ENCODE results near the gene MT3.

DNA sequence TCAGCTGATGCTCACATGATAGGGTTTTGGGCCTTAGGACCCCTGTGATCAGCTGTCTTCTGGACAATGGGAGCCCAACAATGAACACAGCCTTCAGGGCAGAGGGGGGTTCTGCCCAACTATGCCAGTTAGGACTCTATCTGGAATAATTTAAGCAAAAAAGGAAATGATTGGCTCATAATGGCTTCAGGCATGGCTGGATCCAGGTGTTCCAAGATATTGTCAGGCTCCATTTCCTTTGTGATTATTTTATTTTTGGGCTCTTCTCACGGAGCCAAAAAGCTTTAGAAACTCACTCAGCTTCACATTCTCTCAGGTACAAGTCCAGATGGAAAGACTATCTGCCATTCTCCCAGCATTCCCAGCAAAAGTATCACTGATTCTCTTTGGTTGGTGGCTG, 16.1 kb downstream of the MT3 start:
- no peak for TF ChIP-seq POLR2A (IDR thresholded peaks at IDR 0.05)
- TF ChIP-seq, protein P1, sequence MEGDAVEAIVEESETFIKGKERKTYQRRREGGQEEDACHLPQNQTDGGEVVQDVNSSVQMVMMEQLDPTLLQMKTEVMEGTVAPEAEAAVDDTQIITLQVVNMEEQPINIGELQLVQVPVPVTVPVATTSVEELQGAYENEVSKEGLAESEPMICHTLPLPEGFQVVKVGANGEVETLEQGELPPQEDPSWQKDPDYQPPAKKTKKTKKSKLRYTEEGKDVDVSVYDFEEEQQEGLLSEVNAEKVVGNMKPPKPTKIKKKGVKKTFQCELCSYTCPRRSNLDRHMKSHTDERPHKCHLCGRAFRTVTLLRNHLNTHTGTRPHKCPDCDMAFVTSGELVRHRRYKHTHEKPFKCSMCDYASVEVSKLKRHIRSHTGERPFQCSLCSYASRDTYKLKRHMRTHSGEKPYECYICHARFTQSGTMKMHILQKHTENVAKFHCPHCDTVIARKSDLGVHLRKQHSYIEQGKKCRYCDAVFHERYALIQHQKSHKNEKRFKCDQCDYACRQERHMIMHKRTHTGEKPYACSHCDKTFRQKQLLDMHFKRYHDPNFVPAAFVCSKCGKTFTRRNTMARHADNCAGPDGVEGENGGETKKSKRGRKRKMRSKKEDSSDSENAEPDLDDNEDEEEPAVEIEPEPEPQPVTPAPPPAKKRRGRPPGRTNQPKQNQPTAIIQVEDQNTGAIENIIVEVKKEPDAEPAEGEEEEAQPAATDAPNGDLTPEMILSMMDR (IDR thresholded peaks at IDR 0.05), result no peak
